Peyer's patch (tissue), 4 donors: ENCODE results near the gene ZBTB7C. TPM values are rescaled to one million over a fixed set of nuclear protein-coding genes. Genes with fewer than 3 reads are reported as not detected.

ENCODE experiments used
- DNase-seq, 3 donors: peaks; one replicate each; pipeline ENCODE4 v3.0.0-alpha.2; 2017 to 2019
- H3K27ac ChIP-seq, 4 donors: fragments of 200-600 bp; sonication (generic); one replicate each; pipeline ENCODE4 v1.5.1; 2016 to 2019
- H3K27me3 ChIP-seq, 2 donors: fragments of 200-600 bp; sonication (generic); one replicate each; pipeline ENCODE4 v1.5.1; 2019
- H3K36me3 ChIP-seq, 3 donors: fragments of 200-600 bp; sonication (generic); one replicate each; pipeline ENCODE4 v1.5.1; 2016 to 2019
- H3K4me1 ChIP-seq, 4 donors: fragments of 200-600 bp; sonication (generic); one replicate each; pipeline ENCODE4 v1.5.1; 2016 to 2019
- H3K4me3 ChIP-seq, 4 donors: fragments of 200-600 bp; sonication (generic); 1 replicate in 3 of 4; 2 replicates in 1 of 4; pipeline ENCODE4 v1.5.1; 2016 to 2019; ENCODE audit warnings: mild to moderate bottlenecking in 1 of 4
- H3K9me3 ChIP-seq, 4 donors: fragments of 200-600 bp; sonication (generic); one replicate each; pipeline ENCODE4 v1.5.1; 2016 to 2019; ENCODE audit warnings: mild to moderate bottlenecking in 1 of 4
- POLR2A ChIP-seq, 2 donors: fragments of 450-650 bp; IDR thresholded peaks; one replicate each; pipeline ENCODE4 v1.5.1; 2017; ENCODE audit warnings: antibody characterized with exemption in 2 of 2, mild to moderate bottlenecking in 2 of 2, moderate library complexity in 2 of 2
- total RNA-seq, 4 donors: library from RNA; depleted of rRNA; stranded (reverse); fragments of >200 nt; gene quantifications; one replicate each; pipeline ENCODE4 v1.1.0, GENCODE V29; 2016
- TF ChIP-seq, protein P1 (sequence below), 6 experiments: fragments of 450-650 bp in 4 of 6; fragments of 200-600 bp in 2 of 6; sonication (generic) in 1 of 6; IDR thresholded peaks; one replicate each; pipeline ENCODE4 v1.5.1; 2017 to 2019; ENCODE audit warnings: antibody characterized with exemption in 6 of 6, mild to moderate bottlenecking in 3 of 6, moderate library complexity in 1 of 6

Gene ZBTB7C
- total RNA-seq, 4 donors from 2014 or later: 10.5 to 15.7 (median 14.2) TPM

DNA sequence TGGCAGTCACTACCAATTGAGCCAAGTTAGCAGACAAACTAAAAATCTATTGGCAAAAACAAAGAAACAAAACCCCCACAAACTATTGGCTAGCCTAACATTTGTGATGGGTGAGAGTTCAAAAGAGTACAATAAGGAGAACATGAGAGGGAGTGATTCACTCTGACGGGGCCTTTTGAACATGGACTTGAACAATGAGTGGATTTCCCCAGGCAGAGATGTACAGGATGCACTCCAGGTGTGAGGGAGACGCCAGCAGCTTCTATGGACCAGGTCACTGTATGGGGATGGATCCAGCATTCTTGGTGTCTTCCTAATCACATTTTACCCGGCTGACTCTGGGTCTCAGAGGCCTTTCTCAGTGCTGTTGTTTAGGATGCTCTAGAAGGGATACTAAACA, 311.2 kb downstream of the ZBTB7C start:
- Histone ChIP-seq H3K4me3 (no peak overlapping the region), H3K36me3 (no peaks in the 10 kb centered on the region), H3K9me3 (no peaks in the 10 kb centered on the region), H3K27ac (no peak overlapping the region), H3K27me3 (no peaks in the 10 kb centered on the region), H3K4me1 (peaks cover 0 to 5% (median 0%) of the 10 kb centered on the region in 4 donors)
- DNase-seq: no peak
- TF ChIP-seq, protein P1, sequence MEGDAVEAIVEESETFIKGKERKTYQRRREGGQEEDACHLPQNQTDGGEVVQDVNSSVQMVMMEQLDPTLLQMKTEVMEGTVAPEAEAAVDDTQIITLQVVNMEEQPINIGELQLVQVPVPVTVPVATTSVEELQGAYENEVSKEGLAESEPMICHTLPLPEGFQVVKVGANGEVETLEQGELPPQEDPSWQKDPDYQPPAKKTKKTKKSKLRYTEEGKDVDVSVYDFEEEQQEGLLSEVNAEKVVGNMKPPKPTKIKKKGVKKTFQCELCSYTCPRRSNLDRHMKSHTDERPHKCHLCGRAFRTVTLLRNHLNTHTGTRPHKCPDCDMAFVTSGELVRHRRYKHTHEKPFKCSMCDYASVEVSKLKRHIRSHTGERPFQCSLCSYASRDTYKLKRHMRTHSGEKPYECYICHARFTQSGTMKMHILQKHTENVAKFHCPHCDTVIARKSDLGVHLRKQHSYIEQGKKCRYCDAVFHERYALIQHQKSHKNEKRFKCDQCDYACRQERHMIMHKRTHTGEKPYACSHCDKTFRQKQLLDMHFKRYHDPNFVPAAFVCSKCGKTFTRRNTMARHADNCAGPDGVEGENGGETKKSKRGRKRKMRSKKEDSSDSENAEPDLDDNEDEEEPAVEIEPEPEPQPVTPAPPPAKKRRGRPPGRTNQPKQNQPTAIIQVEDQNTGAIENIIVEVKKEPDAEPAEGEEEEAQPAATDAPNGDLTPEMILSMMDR (IDR thresholded peaks at IDR 0.05): no peak
- no peak for TF ChIP-seq POLR2A (IDR thresholded peaks at IDR 0.05)

DNA sequence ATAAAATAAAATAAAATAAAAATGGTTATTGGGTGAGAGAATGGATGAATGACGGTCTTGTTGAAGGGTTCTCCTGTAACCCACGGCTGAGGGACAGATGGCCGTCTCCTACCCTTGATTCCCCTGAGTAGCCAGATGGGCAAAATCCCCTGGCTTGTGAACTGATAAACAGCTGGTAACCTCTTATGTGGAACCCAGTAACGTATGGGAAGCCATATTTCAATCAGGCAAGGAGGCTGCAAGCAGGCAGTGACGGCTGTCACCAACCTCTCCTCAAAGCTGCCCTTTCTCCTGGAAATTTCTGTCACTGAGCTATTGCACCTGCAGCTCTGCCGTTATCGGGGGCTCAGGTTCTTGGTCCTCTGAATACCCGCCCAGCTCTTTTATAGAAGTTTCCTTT, 313.5 kb downstream of the ZBTB7C start:
- H3K36me3 ChIP-seq: no peaks in the 10 kb centered on the region
- no peaks in the 10 kb centered on the region for H3K9me3 ChIP-seq
- peaks cover 0 to under 1% (median 0%) of the 10 kb centered on the region in 4 donors for H3K4me1 ChIP-seq
- H3K4me3 ChIP-seq: no peak overlapping the region
- DNase-seq: no peak
- no peak for TF ChIP-seq POLR2A (IDR thresholded peaks at IDR 0.05)
- TF ChIP-seq, protein P1 (IDR thresholded peaks at IDR 0.05): no peak
- H3K27me3 ChIP-seq: no peaks in the 10 kb centered on the region
- H3K27ac ChIP-seq: no peak overlapping the region

DNA sequence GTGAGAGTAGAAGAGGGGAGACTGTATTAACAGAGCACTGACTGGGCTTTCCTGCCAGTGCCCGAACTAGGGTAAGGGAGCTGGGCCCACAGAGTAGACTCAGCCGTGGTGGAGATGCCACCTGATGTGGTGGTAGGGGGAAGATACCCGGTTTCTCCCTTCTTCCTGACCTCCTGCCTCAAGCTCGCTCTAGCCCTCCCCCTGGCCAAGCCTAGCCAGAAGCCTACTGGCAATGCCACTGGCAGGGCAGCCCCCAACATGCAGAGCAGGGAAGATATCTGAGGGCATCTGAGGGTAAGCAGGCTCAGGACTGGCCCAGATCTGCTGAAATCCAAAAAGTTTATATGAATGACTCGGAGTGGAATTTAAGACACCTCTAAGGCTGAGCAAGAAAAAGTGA, 316.1 kb downstream of the ZBTB7C start:
- H3K36me3 ChIP-seq: no peaks in the 10 kb centered on the region
- no peak for DNase-seq
- H3K4me1 ChIP-seq: no peaks in the 10 kb centered on the region
- H3K27ac ChIP-seq: no peak overlapping the region
- H3K9me3 ChIP-seq: no peaks in the 10 kb centered on the region
- TF ChIP-seq, protein P1 (IDR thresholded peaks at IDR 0.05): no peak
- no peak for TF ChIP-seq POLR2A (IDR thresholded peaks at IDR 0.05)
- H3K4me3 ChIP-seq: no peak overlapping the region
- no peaks in the 10 kb centered on the region for H3K27me3 ChIP-seq

DNA sequence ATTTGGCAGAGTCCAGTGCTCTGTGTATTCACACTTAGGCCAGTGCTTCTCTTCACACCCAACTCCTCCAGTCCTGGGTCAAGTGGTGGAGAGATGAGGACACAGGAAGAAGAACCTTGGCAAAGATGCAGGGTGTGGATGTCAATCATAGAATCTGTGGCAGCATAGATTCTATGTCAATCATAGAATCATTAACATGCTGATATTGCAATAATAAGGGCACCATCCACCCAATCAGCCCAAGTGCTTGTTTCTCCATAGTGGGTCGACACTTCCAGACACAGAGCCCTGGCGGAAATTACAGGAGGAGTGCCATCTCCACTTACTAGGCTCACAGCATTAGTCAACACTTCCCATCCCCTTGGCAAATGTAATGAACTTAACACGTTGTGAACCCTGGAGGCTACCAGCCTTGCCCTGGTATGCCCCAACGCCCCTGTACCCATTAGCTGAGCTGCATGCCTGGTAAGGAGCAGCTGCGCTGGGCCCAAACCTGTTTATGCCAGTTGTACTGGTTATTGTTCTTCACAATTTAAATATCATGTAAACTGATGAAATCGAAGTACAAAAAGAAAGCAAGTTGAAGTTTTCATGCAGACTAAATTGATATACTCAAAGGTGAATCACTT, 317.2 kb downstream of the ZBTB7C start:
- TF ChIP-seq, protein P1 (IDR thresholded peaks at IDR 0.05): no peak
- no peak for TF ChIP-seq POLR2A (IDR thresholded peaks at IDR 0.05)
- no peak for DNase-seq
- Histone ChIP-seq H3K4me1 (no peaks in the 10 kb centered on the region), H3K36me3 (no peaks in the 10 kb centered on the region), H3K27ac (no peak overlapping the region), H3K9me3 (no peaks in the 10 kb centered on the region), H3K4me3 (no peak overlapping the region), H3K27me3 (no peaks in the 10 kb centered on the region)

DNA sequence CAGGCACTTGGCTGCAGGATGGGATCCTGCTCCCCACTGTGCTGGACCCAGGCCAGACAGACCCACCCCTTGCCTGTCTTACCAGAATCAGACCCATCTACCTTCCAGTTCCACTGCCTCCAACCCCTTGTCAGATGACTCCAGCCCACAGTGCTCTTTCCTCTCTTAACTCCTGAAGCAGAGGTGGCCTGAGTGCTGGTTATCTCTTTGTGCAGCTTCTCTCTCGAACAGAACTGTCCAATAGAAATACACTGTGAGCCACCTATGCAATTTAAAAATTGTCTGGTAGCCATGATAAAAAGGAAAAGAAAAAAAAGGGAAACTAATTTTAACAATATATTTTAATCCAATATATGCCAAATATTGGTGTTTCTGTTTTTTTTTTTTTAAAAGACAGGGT, 318.5 kb downstream of the ZBTB7C start:
- TF ChIP-seq, protein P1 (IDR thresholded peaks at IDR 0.05): no peak
- no peak for TF ChIP-seq POLR2A (IDR thresholded peaks at IDR 0.05)

More for the DNA sequence above, 318.5 kb downstream of the ZBTB7C start:
- no peak overlapping the region for H3K4me3 ChIP-seq
- H3K27ac ChIP-seq: no peak overlapping the region
- DNase-seq: no peak
- no peaks in the 10 kb centered on the region for H3K9me3 ChIP-seq
- no peaks in the 10 kb centered on the region for H3K36me3 ChIP-seq
- peaks cover 0 to 12% (median 0%) of the 10 kb centered on the region in 4 donors for H3K4me1 ChIP-seq
- no peaks in the 10 kb centered on the region for H3K27me3 ChIP-seq
